ENCODE results near the gene NHP2. TPM values are rescaled to one million over a fixed set of nuclear protein-coding genes. Genes with fewer than 3 reads are reported as not detected.

The NHP2 gene
- total RNA-seq, 1 donor from 2014 or later, result 149 TPM

- Mint-ChIP-seq H3K36me3 (ENCODE audit: low read depth, unreplicated experiment) (no peaks in the 10 kb centered on the region), H3K4me1 (ENCODE audit: low read depth, unreplicated experiment) (peaks cover 3% of the 10 kb centered on the region), H3K27me3 (ENCODE audit: low read depth, unreplicated experiment) (peaks cover 10% of the 10 kb centered on the region), H3K27ac (ENCODE audit: unreplicated experiment) (no peak overlapping the region), H3K9me3 (ENCODE audit: unreplicated experiment) (no peaks in the 10 kb centered on the region), H3K4me3 (ENCODE audit: unreplicated experiment) (no peak overlapping the region)
- H4K20me1 ChIP-seq (ENCODE audit: insufficient read depth, low read length), result no peaks in the 10 kb centered on the region
- H2AFZ ChIP-seq (ENCODE audit: low read depth, low read length), result no peak overlapping the region
- no peak overlapping the region for H3K4me3 ChIP-seq (ENCODE audit: insufficient read depth, low read depth, low read length)
- no peak for FAIRE-seq
- H3K9ac ChIP-seq (ENCODE audit: low read length), result no peak overlapping the region
- H3K27ac ChIP-seq (ENCODE audit: low read depth, low read length), result no peak overlapping the region
- no peak for TF ChIP-seq EZH2 (IDR thresholded peaks at IDR 0.05; ENCODE audit: insufficient read depth, low read length)
- TF ChIP-seq, protein P1, sequence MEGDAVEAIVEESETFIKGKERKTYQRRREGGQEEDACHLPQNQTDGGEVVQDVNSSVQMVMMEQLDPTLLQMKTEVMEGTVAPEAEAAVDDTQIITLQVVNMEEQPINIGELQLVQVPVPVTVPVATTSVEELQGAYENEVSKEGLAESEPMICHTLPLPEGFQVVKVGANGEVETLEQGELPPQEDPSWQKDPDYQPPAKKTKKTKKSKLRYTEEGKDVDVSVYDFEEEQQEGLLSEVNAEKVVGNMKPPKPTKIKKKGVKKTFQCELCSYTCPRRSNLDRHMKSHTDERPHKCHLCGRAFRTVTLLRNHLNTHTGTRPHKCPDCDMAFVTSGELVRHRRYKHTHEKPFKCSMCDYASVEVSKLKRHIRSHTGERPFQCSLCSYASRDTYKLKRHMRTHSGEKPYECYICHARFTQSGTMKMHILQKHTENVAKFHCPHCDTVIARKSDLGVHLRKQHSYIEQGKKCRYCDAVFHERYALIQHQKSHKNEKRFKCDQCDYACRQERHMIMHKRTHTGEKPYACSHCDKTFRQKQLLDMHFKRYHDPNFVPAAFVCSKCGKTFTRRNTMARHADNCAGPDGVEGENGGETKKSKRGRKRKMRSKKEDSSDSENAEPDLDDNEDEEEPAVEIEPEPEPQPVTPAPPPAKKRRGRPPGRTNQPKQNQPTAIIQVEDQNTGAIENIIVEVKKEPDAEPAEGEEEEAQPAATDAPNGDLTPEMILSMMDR (IDR thresholded peaks at IDR 0.05; ENCODE audit: insufficient read depth, low read depth, low read length), result peak; percentile 23
- no peak overlapping the region for H3K4me2 ChIP-seq (ENCODE audit: low read length)
- H3K9me3 ChIP-seq (ENCODE audit: insufficient read depth, low read depth, low read length), result no peaks in the 10 kb centered on the region
- no peaks in the 10 kb centered on the region for H3K36me3 ChIP-seq (ENCODE audit: insufficient read depth, low read length)
- peaks cover 12% of the 10 kb centered on the region for H3K27me3 ChIP-seq (ENCODE audit: insufficient read depth, low read length)
- H3K79me2 ChIP-seq (ENCODE audit: insufficient read depth, low read length), result no peaks in the 10 kb centered on the region
- H3K4me1 ChIP-seq (ENCODE audit: insufficient read depth, low read length), result no peaks in the 10 kb centered on the region
- DNase-seq (ENCODE audit: low read depth), result peak; percentile 12
These were observed 32.9 kb downstream of the NHP2 start for GRCh38 chr5:178120607-178121357.

GRCh38 chr5:178119915-178120606 is 33.6 kb downstream of the NHP2 start:
- Histone ChIP-seq H3K4me3 (ENCODE audit: insufficient read depth, low read depth, low read length) (no peak overlapping the region), H4K20me1 (ENCODE audit: insufficient read depth, low read length) (no peaks in the 10 kb centered on the region), H3K4me2 (ENCODE audit: low read length) (no peak overlapping the region), H3K36me3 (ENCODE audit: insufficient read depth, low read length) (no peaks in the 10 kb centered on the region), H3K9ac (ENCODE audit: low read length) (no peak overlapping the region), H3K79me2 (ENCODE audit: insufficient read depth, low read length) (no peaks in the 10 kb centered on the region), H3K27ac (ENCODE audit: low read depth, low read length) (no peak overlapping the region), H3K4me1 (ENCODE audit: insufficient read depth, low read length) (no peaks in the 10 kb centered on the region), H3K9me3 (ENCODE audit: insufficient read depth, low read depth, low read length) (no peaks in the 10 kb centered on the region), H2AFZ (ENCODE audit: low read depth, low read length) (no peak overlapping the region), H3K27me3 (ENCODE audit: insufficient read depth, low read length) (peaks cover 18% of the 10 kb centered on the region)
- TF ChIP-seq EZH2 (IDR thresholded peaks at IDR 0.05; ENCODE audit: insufficient read depth, low read length), result no peak
- TF ChIP-seq, protein P1 (IDR thresholded peaks at IDR 0.05; ENCODE audit: insufficient read depth, low read depth, low read length), result no peak
- H3K4me1 Mint-ChIP-seq (ENCODE audit: low read depth, unreplicated experiment), result peaks cover 7% of the 10 kb centered on the region
- peaks cover 13% of the 10 kb centered on the region for H3K27me3 Mint-ChIP-seq (ENCODE audit: low read depth, unreplicated experiment)
- no peak for DNase-seq (ENCODE audit: low read depth)
- H3K27ac Mint-ChIP-seq (ENCODE audit: unreplicated experiment), result no peak overlapping the region
- no peak for FAIRE-seq
- no peak overlapping the region for H3K4me3 Mint-ChIP-seq (ENCODE audit: unreplicated experiment)
- no peaks in the 10 kb centered on the region for H3K9me3 Mint-ChIP-seq (ENCODE audit: unreplicated experiment)
- H3K36me3 Mint-ChIP-seq (ENCODE audit: low read depth, unreplicated experiment), result no peaks in the 10 kb centered on the region
